Measurements from ENCODE around the gene RGS3.

The RGS3 gene

DNA sequence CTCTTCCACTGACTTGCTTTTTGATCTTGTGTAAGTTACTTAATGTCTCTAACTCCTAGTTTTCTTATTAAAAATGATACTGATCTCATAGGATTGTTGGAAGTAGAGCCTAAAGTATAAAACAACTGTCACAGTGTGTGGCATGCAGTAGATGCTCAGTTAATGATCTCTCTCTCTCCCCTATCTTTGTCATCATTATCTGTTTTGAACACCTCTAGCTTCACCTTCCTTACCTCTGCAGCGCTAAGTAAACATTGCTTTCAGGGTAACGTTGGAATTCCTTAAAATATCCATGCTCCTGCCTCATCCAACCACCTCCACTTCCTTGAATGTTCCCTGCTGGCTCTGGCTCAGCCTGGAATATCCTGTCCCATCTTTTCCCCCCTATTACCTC, 110.4 kb downstream of the RGS3 start:
- no peak overlapping the region for H3K27ac ChIP-seq
- TF ChIP-seq, protein P1, sequence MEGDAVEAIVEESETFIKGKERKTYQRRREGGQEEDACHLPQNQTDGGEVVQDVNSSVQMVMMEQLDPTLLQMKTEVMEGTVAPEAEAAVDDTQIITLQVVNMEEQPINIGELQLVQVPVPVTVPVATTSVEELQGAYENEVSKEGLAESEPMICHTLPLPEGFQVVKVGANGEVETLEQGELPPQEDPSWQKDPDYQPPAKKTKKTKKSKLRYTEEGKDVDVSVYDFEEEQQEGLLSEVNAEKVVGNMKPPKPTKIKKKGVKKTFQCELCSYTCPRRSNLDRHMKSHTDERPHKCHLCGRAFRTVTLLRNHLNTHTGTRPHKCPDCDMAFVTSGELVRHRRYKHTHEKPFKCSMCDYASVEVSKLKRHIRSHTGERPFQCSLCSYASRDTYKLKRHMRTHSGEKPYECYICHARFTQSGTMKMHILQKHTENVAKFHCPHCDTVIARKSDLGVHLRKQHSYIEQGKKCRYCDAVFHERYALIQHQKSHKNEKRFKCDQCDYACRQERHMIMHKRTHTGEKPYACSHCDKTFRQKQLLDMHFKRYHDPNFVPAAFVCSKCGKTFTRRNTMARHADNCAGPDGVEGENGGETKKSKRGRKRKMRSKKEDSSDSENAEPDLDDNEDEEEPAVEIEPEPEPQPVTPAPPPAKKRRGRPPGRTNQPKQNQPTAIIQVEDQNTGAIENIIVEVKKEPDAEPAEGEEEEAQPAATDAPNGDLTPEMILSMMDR (conservative IDR thresholded peaks at IDR 0.05), result no peak

DNA sequence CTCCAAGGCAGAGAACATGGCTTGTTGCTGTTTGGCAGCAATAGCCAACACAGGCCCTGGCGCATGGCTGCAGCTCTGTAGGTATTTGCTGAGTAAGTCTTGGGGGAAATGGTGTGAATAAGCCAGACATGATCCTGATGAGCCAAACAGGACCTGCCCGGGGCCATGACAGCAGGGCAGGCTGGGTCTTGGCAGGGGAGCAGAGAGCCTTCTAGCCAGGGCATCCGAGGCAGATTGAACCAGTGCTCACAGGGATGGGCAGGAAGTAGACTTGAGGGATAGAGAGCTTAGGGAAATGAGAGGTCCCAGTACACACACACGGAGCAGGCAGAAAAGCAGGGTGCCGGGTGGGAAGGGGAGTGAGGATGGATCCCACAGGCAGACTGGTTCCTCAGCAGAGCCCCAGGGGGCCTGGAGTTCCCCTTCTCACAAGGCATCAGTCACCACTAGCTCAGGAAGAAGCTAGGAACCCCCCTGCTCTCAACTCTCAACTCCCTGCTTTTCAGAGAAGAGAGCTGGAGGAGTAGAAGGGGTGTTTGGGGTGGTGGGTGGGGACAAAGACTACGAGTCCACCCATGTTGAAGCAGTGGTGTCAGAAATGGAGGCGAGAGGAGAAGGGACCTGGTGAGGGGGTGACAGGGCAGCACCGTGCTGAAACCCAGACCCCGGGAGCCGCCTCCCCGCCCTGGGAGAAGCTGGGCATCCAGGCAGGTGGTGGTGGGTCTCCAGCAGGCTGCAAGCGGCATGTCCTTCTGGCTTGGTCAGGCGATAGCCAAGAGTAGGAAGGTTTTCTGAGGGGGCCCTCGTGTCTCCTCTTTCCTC, 111.1 kb downstream of the RGS3 start:
- no peak overlapping the region for H3K27ac ChIP-seq
- TF ChIP-seq, protein P1 (conservative IDR thresholded peaks at IDR 0.05), result no peak

DNA sequence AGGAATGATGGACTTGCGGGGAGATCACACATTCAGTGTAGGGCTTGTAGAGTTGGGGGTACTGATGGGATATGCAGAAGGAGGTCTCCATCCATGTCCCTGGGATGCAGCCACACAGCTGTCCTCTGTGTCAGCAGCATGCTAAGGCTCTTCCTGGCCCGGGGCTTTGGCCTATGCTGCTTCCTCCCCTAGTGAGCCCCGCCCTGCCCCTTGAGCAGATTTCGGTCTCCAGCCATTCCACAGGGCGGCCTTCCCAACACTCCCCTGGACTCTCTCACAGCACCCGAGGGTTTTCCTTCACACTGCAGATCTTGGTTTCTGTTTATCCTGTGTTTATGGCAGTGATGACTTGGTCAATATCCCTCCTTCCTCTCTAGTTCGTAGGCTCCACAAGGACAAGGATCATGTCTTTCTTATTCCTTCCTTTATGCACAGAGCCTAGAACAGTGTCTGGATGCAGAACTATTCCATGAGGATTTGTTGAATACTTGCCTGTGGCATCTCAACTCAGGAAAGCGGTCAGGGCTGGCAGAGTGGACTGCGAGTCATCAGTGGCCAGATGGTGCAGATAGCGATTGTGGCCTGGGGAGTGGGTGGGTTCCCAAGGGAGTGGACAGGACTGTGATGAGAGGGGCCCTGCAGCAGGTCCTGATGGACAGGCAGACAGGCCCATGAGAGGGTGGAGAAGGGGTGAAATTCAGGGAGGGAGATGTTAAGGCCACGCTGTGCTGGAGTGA, 114.2 kb downstream of the RGS3 start:
- TF ChIP-seq, protein P1 (conservative IDR thresholded peaks at IDR 0.05), result no peak
- H3K27ac ChIP-seq, result no peak overlapping the region; the same call in 1 of the 2 replicates

DNA sequence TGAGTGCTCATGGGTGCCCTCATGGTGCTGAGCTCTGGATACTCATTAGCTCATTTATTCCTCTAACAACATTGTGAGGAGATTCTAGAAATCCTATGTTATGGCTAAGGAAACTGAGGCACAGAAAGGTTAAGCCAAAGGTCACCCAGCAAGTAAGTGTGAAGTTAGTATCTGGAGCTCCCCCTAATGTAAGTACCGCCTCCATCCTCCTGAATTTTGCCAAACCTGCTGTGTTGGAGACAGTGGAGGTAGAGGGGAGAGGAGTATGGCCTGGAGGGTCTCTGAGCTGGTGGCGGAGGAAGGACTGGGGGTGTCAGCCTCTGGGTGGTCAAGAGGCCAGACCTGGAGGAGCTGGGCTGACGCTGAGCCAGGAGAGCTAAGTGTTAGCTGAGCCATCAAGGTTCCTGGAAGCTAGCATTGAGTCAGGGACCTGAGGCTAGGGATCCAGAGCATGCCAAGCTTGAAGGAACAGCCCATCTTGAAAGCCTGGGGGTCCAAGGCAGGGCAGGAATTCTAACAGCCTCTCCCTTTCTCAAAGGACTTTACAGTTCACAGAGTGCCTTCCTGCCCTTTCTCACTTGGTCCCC, 114.8 kb downstream of the RGS3 start:
- TF ChIP-seq, protein P1 (conservative IDR thresholded peaks at IDR 0.05), result no peak
- H3K27ac ChIP-seq, result peak overlapping the region; percentile 98

DNA sequence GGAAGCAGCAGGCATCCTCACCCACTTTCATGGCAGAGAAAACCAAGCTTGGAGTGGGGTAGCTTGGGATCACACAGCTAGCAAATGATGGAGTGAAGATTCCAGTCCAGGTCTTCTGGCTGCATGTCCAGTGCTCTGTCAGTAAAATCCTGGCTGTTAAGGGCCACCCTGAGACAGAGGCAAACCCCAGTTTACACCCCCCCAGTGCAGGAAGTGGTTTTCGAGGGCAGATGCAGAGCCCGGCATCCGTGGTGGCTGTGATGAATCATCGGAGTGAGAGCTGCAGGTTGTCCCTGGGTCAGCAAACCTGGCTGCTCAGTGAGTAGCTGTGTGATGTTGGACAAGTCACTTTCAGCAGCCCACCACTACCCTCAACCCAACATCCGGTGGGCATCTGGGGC, 115.4 kb downstream of the RGS3 start:
- TF ChIP-seq, protein P1 (conservative IDR thresholded peaks at IDR 0.05), result no peak
- H3K27ac ChIP-seq, result peak overlapping the region; percentile 98

DNA sequence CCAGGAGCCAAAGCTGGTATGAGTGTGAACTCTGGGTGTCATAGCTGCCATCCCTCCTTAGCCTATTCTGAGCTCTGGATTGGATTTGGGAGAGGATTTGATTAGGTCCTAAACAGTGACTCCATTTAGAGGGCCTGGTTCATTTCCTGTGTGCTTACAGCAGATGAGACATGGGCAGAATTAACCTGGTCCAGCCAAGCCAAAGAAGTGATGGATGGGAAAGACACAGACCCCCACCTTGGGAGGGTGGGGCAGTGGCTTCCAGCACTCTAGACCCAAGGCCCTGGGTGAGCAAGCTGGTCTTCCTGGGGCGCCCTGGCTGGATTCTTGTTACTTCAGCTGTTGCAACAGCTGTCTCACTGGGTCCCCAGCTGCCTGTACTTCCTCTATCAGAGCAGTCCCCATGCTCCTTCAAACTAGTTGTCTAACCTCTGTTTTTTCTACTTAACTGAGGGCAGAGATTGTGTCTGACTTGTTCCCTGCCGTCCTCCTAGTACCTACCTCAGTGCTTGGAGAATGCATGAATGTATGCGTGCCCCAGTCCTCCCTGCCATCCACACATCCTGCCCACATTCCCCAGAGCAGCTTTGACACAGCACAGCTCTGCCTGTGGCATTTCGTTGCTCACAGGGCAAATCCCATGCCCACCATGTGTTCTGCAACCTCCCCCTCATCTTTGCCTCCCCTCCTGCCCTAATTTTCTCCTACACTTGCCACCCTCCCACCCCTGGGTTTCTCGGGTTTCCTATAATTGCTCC, 115.9 kb downstream of the RGS3 start:
- H3K27ac ChIP-seq, result peak overlapping the region; percentile 98
- TF ChIP-seq, protein P1 (conservative IDR thresholded peaks at IDR 0.05), result no peak
